NCI-H2171 (cell line): ENCODE results near the gene IL16.

Experiments
- DNase-seq: peaks from one replicate; lab custom pipeline; 2025; lab: John Stamatoyannopoulos, UW

The IL16 gene

GRCh38 chr15:81174792-81175327, 21.8 kb upstream of the IL16 start:
- no peak for DNase-seq

- no peak for DNase-seq
These were observed 21.2 kb upstream of the IL16 start for GRCh38 chr15:81175496-81175895.

- DNase-seq, result no peak
These were observed 20.3 kb upstream of the IL16 start for GRCh38 chr15:81176291-81176893.

DNA sequence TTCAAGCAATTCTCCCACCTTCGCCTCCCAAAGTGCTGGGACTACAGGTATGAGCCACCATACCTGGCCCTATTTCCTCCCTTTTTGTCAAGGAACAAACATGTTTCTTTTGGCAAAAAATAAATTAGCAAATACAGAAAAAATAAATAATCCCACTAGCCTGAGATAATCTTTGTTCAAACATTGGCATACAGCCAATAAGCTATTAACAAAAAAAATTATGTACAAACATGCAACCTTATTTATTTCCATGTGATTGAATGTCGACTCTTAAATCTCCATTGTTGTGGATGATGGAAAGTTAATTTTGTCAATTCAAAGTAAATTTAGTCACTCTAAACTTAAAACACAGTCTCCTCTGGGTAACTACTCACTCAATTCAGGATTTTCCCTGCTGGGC, 18.3 kb upstream of the IL16 start:
- no peak for DNase-seq

DNA sequence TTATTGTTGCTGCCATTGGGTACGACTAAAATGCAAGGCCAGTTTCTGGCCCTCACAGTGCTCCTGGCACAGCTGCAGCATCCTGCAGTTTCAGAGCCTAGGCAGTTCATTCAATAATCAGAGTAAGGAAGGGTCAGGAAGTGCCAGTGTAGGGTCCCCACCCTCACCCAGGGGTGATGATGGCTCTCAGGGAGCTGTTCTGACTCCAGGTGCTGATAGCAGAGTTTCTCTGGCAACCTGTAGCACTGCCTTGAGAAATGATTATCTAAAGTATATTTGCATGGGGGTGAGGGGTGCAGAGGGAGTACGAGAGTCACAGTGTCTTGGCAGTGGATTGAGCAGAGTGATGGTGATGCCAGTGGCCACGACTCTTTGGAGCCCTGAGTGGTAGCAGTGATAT, 15.5 kb upstream of the IL16 start:
- DNase-seq, result no peak

DNA sequence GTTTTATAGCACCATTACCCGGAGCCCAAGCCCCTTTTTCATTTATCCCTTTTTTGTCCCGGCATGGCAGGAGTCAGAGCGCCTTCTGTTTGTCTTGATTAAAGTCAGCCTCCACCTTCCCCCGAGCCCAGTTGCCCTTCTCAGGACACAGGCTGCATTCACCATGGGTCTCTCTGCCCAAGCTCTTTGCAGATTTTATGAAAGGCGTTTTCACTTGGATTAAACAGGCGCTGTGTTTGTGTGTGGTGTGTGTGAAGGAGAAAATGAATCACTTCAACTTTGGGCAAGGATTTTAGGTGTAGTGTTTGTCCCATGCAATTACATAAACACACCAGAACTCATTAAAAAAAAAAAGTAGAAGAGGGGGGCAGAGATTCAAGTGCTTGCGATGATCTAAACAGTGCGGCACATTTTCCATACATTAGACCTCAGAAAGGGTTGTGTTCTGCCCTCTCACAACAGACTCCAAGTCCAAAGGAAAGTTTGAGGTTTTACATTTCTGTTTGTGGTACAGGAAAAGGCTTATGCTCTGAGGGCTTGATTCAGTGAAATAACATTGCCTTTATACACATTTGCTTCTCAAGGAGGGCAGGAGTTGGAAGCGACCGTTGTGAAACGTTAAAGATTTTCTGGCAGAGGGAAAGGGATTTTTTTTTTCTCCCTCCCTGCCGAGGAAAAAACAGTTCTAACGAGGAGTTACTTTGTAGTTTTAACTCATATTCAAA, 14.5 kb upstream of the IL16 start:
- DNase-seq, result no peak

- DNase-seq, result no peak
These were observed 13.8 kb upstream of the IL16 start for GRCh38 chr15:81182756-81183438.

- DNase-seq, result no peak
These were observed 13.3 kb upstream of the IL16 start for GRCh38 chr15:81183439-81183775.

DNA sequence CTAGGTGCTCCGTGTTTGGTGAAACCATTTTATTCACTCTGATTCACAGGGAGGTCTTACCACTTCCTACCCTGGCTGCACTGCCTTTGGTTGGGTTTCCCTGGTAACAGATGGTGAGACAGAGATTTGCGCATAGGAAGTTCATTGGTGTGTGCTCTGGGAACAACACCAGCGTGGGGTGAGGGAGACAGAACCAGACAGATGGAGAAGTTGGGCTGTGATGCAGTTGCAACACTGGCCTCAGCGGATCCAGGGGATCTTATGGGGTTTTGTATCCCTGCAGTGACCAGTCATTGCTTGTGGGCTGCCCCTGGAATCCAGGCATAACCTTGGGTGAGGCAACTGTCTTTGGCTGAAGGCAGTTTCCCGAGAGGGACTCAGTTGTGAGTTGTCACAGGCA, 12.5 kb upstream of the IL16 start:
- no peak for DNase-seq

GRCh38 chr15:81185631-81186295, 10.9 kb upstream of the IL16 start:
- DNase-seq, result no peak

DNA sequence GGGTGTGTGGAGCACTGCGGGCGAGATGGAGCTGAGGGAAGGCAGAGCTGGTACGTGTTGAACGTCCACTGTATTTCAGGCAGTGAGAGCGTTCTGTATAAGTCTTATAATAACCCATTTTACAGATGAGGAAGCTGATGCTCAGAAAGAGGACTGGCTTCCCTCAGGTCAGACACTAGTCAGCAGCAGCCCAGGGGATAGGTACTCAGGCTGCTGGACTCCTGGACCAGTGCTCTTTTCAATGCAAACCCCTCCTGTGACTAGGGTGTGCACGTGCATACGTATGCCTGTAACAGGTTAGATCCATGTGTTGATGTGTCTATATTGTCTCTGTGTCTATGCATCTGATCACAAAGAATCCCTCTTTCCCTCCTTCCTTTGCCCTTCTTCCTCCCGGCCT, 8.3 kb upstream of the IL16 start:
- DNase-seq, result no peak

DNA sequence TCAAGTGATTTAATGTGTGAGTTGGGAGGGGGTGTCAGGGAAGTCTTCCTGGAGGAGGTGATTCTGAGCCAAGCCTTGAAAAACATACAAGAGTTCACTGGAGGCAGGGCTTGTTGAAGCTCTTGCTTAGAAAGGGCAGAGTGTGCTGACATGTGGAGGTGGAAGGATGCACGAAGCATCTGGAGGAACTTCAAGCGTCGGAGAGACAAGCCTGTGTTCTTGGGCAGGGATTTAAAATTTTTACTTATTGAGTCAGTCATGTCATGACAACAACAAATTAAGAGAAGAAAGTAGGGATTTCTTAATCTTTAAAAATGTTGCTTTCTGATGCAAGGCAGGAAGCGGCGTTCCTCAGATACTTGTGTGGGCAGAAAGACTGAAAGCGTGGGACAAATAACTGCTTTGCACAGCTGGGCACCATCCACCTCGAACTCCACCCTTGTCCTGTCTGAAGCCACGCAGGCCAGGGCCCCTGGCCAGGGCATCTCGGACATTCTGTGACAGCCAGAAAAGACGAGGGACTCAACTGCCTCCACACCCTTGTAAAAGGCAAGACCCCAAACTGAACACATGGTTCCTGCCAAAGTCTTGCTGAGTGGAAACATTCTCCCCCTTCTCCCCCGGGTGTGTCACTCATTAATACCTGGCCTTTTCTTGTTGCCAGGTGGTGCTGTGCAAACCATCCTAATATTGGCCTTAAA, 6.9 kb upstream of the IL16 start:
- no peak for DNase-seq

- DNase-seq, result no peak
These were observed 5.7 kb upstream of the IL16 start for GRCh38 chr15:81190922-81191507.

GRCh38 chr15:81191701-81192100, 5.0 kb upstream of the IL16 start:
- no peak for DNase-seq

- no peak for DNase-seq
These were observed 2.0 kb upstream of the IL16 start for GRCh38 chr15:81194723-81195122.

DNA sequence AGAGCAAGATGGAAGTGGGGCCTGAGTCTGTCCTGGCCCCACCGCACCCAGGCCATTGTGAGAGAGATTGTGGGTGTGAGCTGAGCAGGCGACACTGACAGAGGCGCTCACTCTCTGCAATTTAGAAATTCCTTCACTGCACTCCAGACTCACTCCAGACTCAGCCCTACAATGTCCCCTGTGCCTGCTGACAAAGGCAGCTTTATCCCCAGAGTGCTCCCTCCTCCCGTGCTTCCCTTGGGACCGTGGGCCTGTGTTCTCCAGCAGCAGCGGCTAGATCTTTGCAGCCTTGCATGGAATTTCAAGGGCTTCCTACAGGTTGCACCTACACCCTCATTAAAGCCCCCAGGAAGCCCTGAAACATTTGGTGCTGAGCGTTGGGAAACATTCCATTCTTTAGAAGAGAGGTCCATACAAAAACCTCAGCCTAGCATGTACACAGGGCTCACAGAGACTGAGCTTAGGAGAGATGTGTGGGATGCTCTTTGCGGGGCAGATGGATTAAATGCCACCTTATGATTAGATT, 1.3 kb upstream of the IL16 start:
- no peak for DNase-seq

- DNase-seq, result no peak
These were observed 564 bp downstream of the IL16 start for GRCh38 chr15:81197255-81197630.

- DNase-seq, result no peak
These were observed 1.1 kb downstream of the IL16 start for GRCh38 chr15:81197688-81198281.

GRCh38 chr15:81199031-81199779, 2.5 kb downstream of the IL16 start:
- DNase-seq, result no peak

GRCh38 chr15:81206018-81206417, 9.3 kb downstream of the IL16 start:
- DNase-seq, result no peak
